Midbrain (tissue), 1 donor: ENCODE measurements around the gene GALK2.

ENCODE experiments used
- DNase-seq: peaks from one replicate; lab custom pipeline; 2025; lab: John Stamatoyannopoulos, UW

GALK2 gene

DNA sequence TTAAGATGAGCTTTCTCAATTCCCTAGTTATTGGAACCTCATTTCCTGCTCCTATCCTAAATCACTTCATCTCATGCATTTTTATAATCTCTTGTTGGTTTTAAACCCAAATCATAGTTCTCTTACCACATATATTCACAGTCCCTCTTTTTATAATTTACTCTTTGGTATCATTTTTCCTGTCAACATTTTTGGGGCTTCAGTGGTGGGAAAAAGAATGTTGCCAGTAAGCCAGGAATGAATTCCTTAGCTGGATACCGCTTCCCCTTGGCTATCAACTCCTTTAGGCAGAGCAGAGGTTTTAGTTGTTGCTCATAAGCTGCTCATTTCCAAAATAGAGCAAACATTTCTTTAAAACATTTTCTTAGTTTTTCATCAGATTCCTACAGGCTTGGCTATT lies 112.3 kb downstream of the GALK2 start:
- no peak for DNase-seq

DNA sequence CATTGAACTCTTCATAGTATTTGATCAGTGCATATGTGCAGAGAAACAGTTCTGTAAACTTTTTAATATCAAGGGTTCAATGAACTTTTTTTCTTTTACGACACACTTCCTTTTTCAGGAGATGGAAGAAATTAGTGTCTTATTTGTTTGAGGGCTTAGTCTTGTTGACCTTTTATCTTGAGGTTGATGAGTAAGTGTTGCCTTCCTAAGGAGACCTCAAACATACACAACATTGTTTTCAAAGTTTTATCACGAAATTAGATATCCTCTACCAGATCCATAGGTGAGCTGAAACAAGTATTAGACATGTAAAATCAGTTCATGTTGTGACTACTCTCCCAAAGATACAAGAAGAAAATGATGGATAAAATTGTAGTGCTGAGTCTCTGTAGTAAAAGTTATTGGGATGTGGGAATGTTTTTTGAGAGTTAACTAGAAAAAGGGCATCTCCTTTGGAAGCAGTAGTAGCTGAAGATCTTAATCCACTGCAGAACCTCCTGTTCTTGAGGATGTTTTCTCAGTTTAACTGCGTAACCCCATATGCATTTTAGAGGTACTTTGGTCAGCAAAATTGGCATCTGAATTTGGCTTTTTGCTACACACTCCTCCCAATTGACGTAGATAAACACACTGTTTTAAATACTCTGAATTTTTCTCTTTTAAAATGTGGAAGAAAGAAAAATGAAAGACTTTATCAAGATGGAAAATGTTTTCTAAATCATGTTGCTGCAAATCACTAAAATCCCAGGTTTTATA lies 116.8 kb downstream of the GALK2 start:
- DNase-seq, result no peak

DNA sequence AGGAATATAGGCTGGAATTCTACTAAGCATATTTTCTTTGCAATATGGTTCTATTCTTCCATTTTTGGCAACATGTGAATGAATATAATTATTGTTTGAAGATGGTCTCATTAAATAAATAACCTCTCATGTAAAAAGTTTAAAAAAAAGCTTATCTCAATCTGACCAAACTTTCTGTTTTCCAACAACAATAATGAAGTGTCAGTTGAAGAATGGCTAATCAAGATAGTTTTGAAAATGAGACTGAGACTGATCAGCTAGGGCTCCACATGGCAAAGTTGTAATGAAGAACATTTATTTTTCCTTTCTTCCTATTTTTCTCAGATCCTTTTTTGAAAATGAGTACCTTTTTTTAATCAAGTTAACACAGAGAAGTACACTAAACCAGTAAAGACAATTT lies 117.4 kb downstream of the GALK2 start:
- DNase-seq, result no peak

DNA sequence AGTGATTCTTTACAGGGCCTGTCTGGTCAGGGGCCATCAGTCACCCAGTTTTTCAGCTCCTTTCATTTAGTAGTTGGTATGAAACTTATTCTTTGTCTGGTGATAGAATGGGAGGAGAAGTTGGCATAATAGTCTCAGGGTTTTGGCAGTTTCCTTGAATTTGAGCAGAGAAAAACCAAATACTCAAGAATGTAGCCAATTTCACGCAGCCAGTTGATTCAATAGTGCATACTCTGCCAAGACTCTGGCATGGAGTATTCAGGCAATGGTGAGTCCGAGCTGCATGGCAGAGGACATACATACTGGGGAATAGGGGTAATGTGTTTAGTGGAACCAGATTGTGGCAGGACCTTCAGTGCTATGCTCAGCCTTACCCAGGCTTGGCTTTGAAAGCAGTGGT lies 118.3 kb downstream of the GALK2 start:
- no peak for DNase-seq

DNA sequence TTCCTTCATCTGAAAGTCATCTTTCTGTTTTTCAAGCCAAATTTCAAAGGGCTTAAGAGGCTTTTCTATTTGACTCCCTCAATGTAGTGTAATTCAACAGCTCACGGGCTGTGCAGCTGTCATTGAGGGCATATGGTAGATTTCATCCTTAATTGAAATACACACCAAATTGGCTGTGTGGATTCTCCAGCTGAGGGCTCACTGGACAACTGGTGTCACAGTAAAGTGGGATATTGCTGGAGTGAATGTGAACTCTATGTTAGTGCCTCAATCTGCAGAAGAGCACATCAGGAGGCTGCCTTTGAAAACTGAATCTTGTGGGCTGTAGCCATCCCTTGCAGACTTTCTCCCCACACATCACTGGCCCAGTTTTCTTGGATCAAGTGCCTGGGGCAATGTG lies 120.1 kb downstream of the GALK2 start:
- DNase-seq, result no peak

DNA sequence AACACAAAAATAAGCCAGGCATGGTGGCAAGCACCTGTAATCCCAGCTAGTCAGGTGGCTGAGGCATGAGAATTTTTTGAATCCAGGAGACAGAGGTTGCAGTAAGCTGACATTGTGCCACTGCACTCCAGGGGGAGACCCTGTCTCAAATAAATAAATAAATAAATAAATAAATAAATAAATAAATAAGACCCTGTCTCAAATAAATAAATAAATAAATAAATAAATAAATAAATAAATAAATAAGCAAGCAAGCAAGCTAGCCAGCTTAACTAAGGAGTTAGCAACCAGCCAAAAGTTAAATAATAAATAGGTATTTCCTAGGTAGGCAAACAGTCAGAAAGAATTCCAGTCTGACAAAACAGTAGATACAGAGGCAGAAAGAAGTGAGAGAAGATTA lies 123.9 kb downstream of the GALK2 start:
- no peak for DNase-seq

DNA sequence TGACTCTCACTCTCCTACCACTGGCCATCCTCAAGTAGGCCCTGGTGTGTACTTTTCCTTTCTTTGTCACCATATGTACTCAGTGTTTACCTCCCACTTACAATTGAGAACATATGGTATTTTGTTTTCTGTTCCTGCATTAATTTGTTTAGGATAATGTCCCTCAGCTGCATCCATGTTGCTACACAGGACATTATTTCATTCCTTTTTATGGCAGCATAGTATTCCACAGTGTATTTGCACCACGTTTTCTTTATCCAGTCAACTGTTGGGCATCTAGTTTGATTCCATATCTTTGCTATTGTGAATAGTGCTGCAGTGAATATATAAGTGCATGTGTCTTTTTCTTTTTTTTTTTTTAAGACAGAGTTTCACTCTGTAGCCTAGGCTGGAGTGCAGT lies 126.2 kb downstream of the GALK2 start:
- DNase-seq, result no peak

DNA sequence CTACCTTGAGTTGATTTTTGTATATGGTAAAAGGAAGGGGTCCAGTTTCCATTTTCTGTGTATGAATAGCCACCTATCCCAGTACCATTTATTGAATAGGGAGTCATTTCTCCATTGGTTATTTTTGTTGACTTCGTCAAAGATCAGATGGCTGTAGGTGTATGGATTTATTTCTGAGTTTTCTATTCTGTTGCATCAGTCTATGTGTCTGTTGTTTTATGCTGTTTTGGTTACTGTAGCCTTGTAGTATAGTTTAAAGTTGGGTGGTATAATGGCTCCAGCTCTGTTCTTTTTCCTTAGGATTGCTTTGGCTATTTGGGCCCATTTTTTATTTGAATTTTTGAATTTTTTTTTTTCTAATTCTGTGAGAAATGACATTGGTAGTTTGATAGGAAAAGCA lies 127.5 kb downstream of the GALK2 start:
- no peak for DNase-seq

DNA sequence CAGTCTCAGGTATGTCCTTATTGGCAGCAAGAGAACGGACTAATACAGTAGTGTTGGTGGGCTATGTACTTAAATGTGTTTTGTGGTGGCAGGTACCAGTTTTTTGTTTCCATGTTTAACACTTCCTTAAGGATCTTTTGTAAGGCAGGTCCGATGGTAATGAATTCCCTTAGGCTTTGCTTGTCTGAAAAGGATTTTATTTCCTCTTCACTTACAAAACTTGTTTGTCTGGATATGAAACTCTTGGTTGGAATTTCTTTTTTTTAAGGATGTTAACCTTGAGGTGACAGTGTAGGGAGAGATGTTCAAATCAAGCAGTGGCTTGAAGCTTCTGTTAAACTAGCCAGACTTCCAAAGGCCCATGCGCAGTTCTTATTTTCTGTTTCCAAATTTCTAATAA lies 130.8 kb downstream of the GALK2 start:
- no peak for DNase-seq

DNA sequence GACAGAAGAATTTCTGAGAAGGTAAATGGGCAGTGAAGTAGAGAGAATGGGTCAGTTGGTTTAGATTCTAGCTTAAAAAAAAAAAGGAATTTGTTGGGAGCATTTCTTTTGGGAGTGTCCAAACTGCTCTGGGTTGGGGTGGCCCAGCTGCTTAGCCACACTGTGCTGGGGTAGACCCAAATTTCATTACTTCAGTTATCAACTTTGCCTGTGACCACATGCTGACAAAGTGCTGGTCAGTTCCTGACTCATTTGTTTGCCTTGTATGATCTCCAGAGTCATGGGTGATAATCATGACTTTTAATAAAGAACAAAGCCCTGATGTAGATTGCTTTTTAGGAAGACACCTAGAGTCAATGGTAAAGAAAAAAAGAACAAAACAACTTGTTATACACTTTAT lies 131.5 kb downstream of the GALK2 start:
- no peak for DNase-seq

DNA sequence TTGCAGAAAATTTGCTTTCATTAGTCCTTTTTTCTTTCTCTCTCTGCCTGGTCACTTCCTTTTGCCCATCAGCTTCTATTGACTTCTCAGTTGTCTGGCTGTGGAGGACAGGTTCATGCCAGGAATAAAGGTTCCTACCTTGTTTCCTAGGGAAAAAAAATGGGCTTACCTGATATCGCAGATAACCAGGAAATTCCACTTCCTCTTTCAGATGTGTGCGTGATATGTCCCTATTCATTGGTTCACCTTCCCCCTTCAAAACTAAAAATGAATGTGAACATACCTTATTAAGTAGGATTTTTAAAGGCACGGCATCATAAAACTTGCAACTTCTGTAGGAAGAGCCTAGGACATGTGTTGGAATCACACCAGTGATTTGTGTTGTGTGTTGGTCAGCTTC lies 133.0 kb downstream of the GALK2 start:
- DNase-seq, result no peak

DNA sequence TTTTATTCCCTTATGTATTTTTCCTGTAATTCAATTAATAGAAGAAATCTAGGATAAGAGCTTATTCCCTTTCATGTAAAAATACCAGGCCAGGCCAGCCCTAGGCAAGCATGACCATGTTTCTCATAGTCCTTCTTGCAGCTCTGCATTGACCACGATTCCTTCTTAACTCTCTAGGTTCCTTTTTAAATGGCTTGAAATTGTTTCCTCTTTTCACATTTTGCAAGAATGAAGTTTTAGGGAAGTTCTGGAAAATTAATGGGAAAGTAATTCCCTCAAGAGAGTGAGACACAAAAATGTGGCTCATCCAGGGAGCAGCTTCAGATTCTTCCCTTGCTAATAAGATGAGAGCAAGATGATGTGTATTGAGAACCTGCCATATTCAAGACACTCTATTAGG lies 136.5 kb downstream of the GALK2 start:
- DNase-seq, result no peak

DNA sequence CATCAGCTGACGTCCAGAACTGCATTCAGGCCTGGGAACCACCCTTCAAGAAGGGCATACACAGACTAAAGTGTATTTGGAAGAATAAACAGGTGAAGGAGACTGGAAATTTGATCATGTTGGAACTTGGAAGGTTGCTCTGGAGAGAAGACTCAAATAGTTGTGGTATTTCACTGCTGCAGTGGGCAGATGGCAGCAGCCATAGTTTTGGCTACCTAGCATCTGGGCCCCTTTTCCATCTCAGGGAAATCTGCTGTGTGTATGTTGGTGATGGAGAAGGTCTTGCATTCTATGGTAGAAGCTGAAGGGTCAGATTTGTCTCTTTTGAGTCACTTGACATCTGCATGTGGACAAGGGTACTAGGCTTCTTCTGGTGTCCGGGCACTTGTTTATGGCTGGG lies 138.6 kb downstream of the GALK2 start:
- no peak for DNase-seq

DNA sequence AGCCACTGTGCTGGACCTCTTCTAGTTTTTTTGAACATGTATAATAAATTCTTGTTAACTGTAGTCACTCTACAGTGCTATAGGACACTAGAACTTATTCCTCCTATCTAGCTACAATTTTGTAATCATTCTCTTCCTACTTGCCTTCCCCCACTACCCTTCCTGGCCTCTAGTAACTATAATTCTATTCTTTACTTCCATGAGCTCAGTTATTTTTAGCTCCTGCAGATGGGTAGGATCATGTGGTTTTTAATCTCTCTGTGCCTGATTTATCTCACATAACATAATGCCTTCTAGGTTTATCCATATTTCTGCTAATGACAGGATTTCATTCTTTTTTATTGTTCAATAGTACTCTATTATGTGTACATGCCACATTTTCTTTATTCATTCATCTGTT lies 139.8 kb downstream of the GALK2 start:
- no peak for DNase-seq

DNA sequence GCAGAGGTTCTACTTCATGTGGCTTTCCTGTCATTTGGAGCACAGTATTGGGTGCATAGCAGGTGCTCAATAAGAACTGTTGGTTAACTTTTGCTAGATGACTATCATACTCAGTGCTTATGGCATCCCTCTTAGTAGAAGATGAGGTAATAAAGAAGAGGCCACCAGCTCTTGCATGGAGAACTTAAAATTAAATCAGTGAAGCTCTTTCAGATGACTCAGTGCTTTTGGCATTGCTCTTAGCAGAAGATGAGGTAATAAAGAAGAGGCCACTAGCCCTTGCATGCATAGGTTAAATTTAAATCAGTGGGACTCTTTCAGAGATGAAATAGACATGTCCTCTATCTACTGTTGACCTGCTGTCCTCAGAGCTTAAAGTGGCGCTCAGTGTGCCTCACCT lies 143.6 kb downstream of the GALK2 start:
- no peak for DNase-seq

DNA sequence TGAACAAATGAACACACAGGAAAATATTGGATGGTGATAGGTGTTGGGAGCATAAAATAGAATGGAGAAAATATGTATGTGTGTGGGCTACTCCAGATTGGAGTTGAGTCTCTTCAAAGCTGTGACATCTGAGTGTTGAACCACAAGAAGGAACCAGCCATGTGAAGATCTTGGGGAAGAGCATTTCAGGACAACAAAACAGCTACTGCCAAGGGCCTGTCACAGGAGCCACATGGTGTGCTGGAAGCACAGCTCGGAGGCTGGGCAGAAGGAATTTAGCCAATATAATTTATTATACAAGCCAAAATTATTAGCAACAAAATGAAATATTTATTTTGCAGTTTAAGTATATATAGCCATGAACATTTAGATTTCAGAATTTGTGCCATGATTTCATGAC lies 144.7 kb downstream of the GALK2 start:
- no peak for DNase-seq

DNA sequence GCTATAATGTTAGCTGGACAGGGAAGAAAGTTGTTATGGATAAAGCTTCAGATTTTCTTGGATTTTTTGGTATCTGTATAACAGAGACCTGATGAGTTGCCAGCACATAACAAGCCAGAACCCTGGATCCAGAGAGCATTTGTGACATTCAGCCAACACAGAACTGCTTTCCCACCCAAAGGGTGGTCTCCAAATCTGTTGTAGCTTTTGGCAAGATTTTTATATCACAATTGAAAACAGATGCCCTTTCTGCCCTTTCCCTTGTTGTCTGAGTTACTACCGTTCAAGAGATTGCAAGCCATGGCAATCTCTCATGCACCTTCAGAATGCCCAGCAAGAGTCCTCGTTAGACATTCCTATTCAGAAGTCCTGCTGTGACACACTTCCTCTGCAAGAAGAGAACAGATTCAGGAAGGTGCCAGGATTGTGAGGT lies 145.4 kb downstream of the GALK2 start:
- no peak for DNase-seq

DNA sequence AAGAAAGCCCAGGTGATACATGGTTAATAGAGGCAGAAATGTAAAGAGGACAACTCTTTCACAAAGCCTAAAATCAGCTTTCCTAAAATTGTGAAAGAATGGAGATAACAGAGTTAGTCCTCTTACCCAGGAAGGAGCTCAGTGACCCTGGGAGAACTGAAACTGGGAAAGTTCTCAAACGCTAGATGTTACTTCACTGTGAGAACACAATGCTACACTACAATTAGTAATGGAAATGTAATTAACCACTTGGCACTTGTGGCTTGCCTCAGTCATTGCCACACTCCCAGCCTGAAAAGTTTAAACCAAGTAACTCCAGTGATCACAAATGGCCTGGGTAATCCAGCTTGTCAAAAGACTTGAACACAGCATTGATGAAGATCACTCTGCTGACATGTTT lies 150.3 kb downstream of the GALK2 start:
- DNase-seq, result no peak

DNA sequence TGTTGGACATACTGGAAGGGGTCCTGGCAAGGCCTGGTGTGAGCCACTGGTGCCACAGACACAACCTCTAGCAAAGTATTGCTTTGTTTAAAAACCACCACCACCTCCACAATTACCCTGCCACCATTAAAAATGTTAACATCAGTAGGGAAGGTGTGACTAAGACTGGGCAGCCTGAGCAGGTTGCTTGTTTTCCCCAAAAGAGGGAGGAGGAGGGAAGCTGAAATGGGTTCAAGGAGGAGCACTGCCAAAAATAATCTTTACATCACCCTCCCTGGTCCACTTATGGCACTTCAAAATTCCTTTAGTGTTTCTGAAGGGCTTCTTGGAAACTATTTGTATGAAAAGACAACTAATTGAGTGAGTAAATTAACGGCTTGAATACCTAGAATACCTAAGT lies 153.2 kb downstream of the GALK2 start:
- DNase-seq, result no peak

DNA sequence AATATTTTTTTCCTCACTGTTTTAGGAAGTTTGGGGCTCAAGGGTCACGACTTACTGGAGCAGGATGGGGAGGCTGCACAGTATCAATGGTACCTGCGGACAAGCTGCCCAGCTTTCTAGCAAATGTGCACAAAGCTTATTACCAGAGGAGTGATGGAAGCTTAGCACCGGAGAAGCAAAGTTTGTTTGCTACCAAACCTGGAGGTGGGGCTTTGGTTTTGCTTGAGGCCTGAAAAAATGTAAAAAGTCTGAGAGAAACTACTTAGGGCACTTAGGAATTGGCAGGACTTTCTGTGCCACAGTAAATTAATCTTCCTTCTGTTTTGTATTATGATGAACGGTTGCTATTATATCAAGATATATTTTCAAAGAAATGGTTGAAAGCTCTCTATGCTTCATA lies 157.9 kb downstream of the GALK2 start:
- DNase-seq, result no peak

DNA sequence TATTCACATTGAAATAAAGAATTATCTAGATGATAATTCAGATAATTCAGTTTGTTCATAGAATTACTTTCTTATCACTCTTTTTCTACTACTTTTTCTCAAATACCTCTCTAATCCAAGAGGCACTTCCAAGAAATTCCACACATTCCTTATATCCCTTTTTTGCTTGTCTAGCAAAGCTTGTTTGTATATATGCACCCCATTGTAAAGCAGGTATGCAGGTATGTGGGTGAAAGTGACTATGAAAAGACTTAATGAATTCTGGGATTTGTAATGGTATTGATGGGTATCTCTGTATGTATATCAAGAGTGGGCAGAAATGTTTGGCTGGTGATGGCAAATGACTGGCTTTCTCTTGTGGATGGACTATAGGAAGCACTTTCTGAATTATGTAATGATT lies 158.9 kb downstream of the GALK2 start:
- no peak for DNase-seq

DNA sequence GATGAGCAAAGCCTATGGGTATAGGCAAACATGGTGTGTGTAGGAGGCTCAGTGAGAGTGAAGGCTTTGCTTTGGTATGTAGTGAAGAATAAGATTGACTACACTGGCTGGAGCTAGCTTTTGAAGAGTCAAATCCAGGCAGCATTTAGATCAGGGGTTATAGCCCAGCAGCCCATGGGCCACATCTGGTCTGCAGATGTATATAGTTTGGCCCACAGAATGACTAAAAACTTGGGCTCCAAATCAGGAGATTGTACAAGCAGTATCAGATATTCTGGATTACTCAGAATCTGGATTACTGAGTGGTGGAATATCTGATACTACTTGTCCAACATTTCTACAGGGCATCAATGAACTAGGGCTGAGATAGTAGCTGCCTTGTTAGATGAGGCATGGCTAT lies 160.1 kb downstream of the GALK2 start:
- DNase-seq, result no peak

DNA sequence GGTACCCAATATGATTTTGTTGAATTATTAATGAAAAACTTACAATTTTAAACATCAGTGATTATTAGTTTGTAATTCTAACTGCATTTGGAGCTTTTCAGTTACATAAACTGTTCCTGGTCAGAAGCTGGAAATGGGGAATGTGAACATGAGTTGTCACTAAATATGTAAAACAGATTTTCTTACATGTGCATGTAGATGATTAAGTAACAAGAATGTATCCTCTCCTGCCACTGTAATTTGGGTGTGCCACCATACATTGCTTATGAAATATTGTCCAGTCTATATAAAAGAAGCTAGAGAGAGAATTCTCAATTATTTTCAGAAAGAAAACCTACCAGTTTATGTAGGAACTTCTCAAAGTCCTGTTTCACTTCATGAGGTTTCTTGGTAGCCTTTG lies 161.4 kb downstream of the GALK2 start:
- no peak for DNase-seq

DNA sequence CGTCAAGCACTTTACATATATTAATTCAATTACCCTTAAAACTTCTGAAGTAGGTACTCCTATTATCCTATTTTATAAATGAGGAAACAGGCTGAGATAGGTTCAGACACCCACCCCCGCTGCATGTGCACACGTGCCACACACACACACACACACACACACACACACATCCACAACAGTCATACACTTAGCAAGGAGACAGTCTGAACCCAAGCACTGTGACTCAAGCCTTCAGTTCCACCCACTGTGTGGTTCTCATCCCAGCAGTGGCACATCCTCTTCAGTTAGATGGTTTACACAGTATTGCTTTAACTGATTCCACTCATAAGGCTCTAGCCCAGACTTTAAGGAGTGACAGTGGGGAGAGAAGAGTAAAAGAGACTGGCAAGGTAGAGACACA lies 161.9 kb downstream of the GALK2 start:
- no peak for DNase-seq

DNA sequence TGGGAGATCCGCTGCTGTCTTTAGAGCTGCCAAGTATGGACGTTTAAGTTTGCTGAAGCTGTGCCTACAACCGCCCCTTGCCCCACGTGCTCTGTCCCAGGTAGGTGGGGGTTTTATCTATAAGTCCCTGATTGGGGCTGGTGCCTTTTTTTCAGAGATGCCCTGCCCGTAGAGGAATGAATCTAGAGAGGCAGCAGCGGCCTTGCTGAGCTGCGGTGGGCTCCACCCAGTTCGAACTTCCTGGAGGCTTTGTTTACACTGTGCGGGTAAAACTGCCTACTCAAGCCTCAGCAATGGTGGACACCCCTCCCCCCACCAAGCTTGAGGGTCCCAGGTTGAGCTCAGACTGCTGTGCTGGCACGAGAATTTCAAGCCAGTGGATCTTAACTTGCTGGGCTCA lies 169.6 kb downstream of the GALK2 start:
- no peak for DNase-seq
